Calu3 (cell line): ENCODE results near the gene RUVBL1. TPM values are rescaled to one million over a fixed set of nuclear protein-coding genes. Genes with fewer than 3 reads are reported as not detected.
A peak's percentile ranks its signal among the peaks of the same experiment; 100 is the strongest.

Source experiments
- BruUV-seq: library from RNA; stranded (reverse); fragments of 400-500 nt; replicated peaks from 2 replicates; lab custom pipeline; 2021; lab: Mats Ljungman, UMichigan
- CTCF ChIA-PET: fragments of 300-600 bp; sonication (Branson Sonifier 250); formaldehyde crosslinking; loops from one replicate; lab custom pipeline; 2022; ENCODE audit warnings: antibody characterized with exemption; lab: Charles Lee
- DNase-seq: peaks from one replicate; pipeline ENCODE4 v3.0.0; 2022
- H3K27ac Mint-ChIP-seq: one replicate; pipeline ENCODE4 v1.8.0; 2022; ENCODE audit warnings: mixed read lengths; ENCODE audit not compliant: unreplicated experiment
- H3K27me3 Mint-ChIP-seq: one replicate; pipeline ENCODE4 v1.8.0; 2022; ENCODE audit warnings: mixed read lengths; ENCODE audit not compliant: unreplicated experiment
- H3K36me3 Mint-ChIP-seq: one replicate; pipeline ENCODE4 v1.8.0; 2022; ENCODE audit warnings: mild to moderate bottlenecking, moderate library complexity, mixed read lengths; ENCODE audit not compliant: insufficient read depth, unreplicated experiment
- H3K4me1 Mint-ChIP-seq: one replicate; pipeline ENCODE4 v1.8.0; 2022; ENCODE audit warnings: mild to moderate bottlenecking, low read depth, mixed read lengths; ENCODE audit not compliant: unreplicated experiment
- H3K4me3 Mint-ChIP-seq: one replicate; pipeline ENCODE4 v1.8.0; 2022; ENCODE audit warnings: mild to moderate bottlenecking, low read depth, moderate library complexity, mixed read lengths; ENCODE audit not compliant: unreplicated experiment
- H3K9me3 Mint-ChIP-seq: one replicate; pipeline ENCODE4 v1.8.0; 2022; ENCODE audit warnings: low read depth, mixed read lengths; ENCODE audit not compliant: unreplicated experiment
- intact Hi-C: fragments of 100-400 bp; cut with micrococcal nuclease; formaldehyde crosslinking; loops from one replicate; pipeline ENCODE4 v1.10.0; 2022; ENCODE audit not compliant: unreplicated experiment
- total RNA-seq: library from RNA; stranded (reverse); gene quantifications from 2 replicates; pipeline ENCODE4 v1.2.3, GENCODE V29; 2022
- TF ChIP-seq, protein P1 (sequence below): fragments of 200-600 bp; IDR thresholded peaks from one replicate; pipeline ENCODE4 v1.8.0; 2022; ENCODE audit warnings: antibody characterized with exemption; ENCODE audit not compliant: unreplicated experiment

RUVBL1 gene
- total RNA-seq, 1 experiment from 2014 or later: 167 TPM

DNA sequence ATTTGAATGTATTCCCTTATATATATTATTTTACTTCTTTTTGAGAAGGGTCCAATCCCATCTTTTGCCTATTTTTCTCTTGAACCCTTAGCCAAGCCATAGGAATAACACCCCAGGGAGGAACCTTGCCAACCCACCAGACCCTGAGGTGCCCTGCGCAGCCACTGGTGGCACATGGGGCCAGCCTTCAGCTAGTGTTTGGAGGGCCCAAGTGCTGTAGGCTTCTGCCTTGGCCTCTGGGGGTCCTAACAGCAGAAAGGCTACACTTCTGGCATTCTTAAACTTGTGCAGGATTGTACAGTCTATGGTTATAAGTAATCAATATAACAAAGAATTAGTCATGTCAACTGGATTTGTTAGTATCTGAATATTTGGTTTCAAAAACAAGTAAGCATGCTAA is 34.5 kb downstream of the RUVBL1 start:
- H3K4me1 Mint-ChIP-seq: no peaks in the 10 kb centered on the region
- no peak for DNase-seq
- intact Hi-C loops: no loop called here
- peaks cover 45% of the 10 kb centered on the region for H3K36me3 Mint-ChIP-seq
- H3K27me3 Mint-ChIP-seq: no peaks in the 10 kb centered on the region
- H3K27ac Mint-ChIP-seq: no peak overlapping the region
- H3K9me3 Mint-ChIP-seq: no peaks in the 10 kb centered on the region
- no peak overlapping the region for H3K4me3 Mint-ChIP-seq
- CTCF ChIA-PET: no interaction called here
- no TSS peak for BruUV-seq
- TF ChIP-seq, protein P1, sequence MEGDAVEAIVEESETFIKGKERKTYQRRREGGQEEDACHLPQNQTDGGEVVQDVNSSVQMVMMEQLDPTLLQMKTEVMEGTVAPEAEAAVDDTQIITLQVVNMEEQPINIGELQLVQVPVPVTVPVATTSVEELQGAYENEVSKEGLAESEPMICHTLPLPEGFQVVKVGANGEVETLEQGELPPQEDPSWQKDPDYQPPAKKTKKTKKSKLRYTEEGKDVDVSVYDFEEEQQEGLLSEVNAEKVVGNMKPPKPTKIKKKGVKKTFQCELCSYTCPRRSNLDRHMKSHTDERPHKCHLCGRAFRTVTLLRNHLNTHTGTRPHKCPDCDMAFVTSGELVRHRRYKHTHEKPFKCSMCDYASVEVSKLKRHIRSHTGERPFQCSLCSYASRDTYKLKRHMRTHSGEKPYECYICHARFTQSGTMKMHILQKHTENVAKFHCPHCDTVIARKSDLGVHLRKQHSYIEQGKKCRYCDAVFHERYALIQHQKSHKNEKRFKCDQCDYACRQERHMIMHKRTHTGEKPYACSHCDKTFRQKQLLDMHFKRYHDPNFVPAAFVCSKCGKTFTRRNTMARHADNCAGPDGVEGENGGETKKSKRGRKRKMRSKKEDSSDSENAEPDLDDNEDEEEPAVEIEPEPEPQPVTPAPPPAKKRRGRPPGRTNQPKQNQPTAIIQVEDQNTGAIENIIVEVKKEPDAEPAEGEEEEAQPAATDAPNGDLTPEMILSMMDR: no peak

DNA sequence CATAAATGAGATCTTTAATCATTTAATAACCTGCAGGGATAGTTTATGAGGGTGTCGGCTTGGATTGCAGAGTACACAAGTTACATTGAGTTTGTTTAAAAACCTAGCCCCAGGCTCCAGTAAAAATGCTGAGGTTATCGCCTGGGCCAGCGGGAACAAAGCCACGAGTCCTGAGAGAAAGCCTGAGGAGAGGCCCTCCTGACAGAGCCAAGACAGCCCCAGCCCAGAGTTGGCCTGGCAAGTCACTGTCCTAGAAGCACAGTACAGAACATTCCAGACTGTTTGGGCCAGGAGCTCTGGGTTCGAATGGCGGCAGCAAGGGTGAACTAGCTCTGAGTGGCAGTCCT is 39.0 kb downstream of the RUVBL1 start:
- Mint-ChIP-seq H3K27ac (no peak overlapping the region), H3K9me3 (no peaks in the 10 kb centered on the region), H3K4me1 (peaks cover 31% of the 10 kb centered on the region), H3K27me3 (no peaks in the 10 kb centered on the region), H3K4me3 (no peak overlapping the region), H3K36me3 (peaks cover 65% of the 10 kb centered on the region)
- no peak for DNase-seq
- CTCF ChIA-PET: interaction anchor here (0.6 to 1.4 kb wide), 2 partner anchors 9 to 46 kb away, joined by 3 to 4 read pairs; no protein-coding TSS in a partner anchor
- intact Hi-C loops: no loop called here
- TF ChIP-seq, protein P1: no peak
- no TSS peak for BruUV-seq

DNA sequence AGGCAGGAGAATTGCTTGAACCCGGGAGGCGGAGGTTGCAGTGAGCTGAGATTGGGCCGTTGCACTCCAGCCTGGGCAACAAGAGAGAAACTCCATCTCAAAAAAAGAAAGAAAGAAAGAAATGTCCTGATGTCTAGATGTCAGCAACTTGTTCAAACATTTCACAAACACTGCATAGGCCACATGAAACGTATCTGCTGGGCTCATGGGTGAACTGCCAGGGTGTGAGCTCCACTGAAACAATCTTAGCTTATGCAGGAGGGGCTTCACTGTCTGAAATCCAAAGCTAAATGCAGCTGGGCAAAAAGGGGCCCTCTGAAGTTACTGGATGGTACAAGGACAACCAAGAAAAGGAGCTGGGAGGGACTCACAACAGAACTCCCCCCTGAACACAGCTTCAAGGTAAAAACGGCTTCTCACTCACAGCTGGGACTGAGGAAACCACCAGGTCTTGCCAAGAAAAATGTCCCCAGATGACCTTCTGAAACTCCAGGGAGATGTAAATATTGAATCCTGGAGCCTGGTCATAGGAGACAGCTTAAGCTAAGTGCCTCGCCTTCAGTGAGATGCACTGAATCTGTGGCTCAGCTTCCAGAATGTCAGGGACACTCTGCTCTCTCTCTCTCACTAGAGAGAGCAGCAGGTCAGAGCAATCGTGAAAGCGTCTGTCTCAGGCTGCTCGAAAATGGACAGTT is 39.5 kb downstream of the RUVBL1 start:
- H3K36me3 Mint-ChIP-seq: peaks cover 66% of the 10 kb centered on the region
- intact Hi-C loops: no loop called here
- CTCF ChIA-PET: interaction anchor here (1.4 kb wide), 1 partner anchor 10 kb away, joined by 4 read pairs; no protein-coding TSS in a partner anchor
- BruUV-seq: no TSS peak
- peaks cover 31% of the 10 kb centered on the region for H3K4me1 Mint-ChIP-seq
- no peak overlapping the region for H3K27ac Mint-ChIP-seq
- no peak for DNase-seq
- no peaks in the 10 kb centered on the region for H3K27me3 Mint-ChIP-seq
- H3K4me3 Mint-ChIP-seq: no peak overlapping the region
- TF ChIP-seq, protein P1: no peak
- H3K9me3 Mint-ChIP-seq: no peaks in the 10 kb centered on the region

DNA sequence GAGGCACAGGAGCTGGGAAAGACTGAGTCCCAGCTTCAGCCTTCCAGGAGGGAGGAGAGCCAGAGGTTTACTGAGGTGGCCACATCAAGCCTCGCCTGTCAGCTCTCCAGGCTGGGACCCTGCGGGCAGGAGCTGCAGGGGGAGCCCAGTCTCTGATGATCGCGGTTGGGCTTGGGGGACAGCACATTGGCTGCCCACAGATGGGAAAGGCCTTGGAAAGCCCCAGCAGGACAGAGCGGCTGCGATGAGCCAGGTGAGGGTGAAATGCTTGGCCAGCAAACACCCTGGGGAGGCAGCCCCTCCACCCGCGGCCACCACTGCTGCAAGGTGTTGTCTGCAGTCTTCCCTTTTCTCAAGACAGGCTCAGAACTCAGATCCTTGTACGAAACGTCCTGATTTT is 40.2 kb downstream of the RUVBL1 start:
- no peak for DNase-seq
- Mint-ChIP-seq H3K27ac (peak overlapping the region; percentile 9), H3K27me3 (no peaks in the 10 kb centered on the region), H3K9me3 (no peaks in the 10 kb centered on the region), H3K36me3 (peaks cover 72% of the 10 kb centered on the region), H3K4me3 (no peak overlapping the region), H3K4me1 (peaks cover 31% of the 10 kb centered on the region)
- TF ChIP-seq, protein P1: no peak
- CTCF ChIA-PET: no interaction called here
- no TSS peak for BruUV-seq
- intact Hi-C loops: no loop called here
